Adrenal gland (tissue), 12 donors: ENCODE data around the gene LRP1B. TPM values are rescaled to one million over a fixed set of nuclear protein-coding genes. Genes with fewer than 3 reads are reported as not detected.

ENCODE experiments used
- DNase-seq, 7 donors: peaks; one replicate each; pipeline ENCODE4 v3.0.0-alpha.2; 2019 to 2020
- H3K27ac ChIP-seq, 5 donors: fragments of 200-600 bp; sonication (generic) in 4 of 5; 1 replicate in 3 of 5; 2 replicates in 2 of 5; pipeline versions ENCODE4 v1.5.1 to v1.8.0; 2016 to 2020; ENCODE audit warnings: mild to moderate bottlenecking in 1 of 5
- H3K27me3 ChIP-seq: fragments of 200-600 bp; 2 replicates; pipeline ENCODE4 v1.8.0; 2021
- H3K36me3 ChIP-seq, 2 donors: fragments of 200-600 bp; replicated peaks in 1 of 2; 1 replicate in 1 of 2; 2 replicates in 1 of 2; pipeline versions ENCODE4 v1.5.1 to v1.8.0; 2018 to 2022
- H3K4me1 ChIP-seq, 2 donors: fragments of 200-600 bp; replicated peaks in 1 of 2; 1 replicate in 1 of 2; 2 replicates in 1 of 2; pipeline versions ENCODE4 v1.5.1 to v1.8.0; 2018 to 2021
- H3K4me3 ChIP-seq, 4 donors: fragments of 200-600 bp; sonication (generic) in 3 of 4; one replicate each; pipeline ENCODE4 v1.5.1; 2016 to 2018
- H3K9me3 ChIP-seq, 3 donors: fragments of 200-600 bp; sonication (generic) in 1 of 3; replicated peaks in 1 of 3; 1 replicate in 2 of 3; 2 replicates in 1 of 3; pipeline versions ENCODE4 v1.5.1 to v1.8.0; 2016 to 2021
- CTCF ChIP-seq, 6 experiments: fragments of 450-650 bp in 4 of 6; fragments of 200-600 bp in 2 of 6; sonication (generic) in 1 of 6; IDR thresholded peaks; 1 replicate in 5 of 6; 2 replicates in 1 of 6; pipeline versions ENCODE4 v1.5.1 to v1.8.0; 2016 to 2021; ENCODE audit warnings: antibody characterized with exemption in 6 of 6, mild to moderate bottlenecking in 2 of 6, moderate library complexity in 1 of 6
- POLR2A ChIP-seq, 2 donors: fragments of 450-650 bp; IDR thresholded peaks; one replicate each; pipeline ENCODE4 v1.6.1; 2017; ENCODE audit warnings: antibody characterized with exemption in 2 of 2, mild to moderate bottlenecking in 2 of 2, moderate library complexity in 1 of 2
- WGBS, 4 donors: extraction: QIAGEN DNeasy Blood & Tissue Kit in 2 of 4; methylation state at CpG; one replicate each; pipeline versions ENCODE4 v1.1.5 to v1.1.7; 2013 to 2017; 5-methylcytosine and 5-hydroxymethylcytosine counted together
- intact Hi-C, 2 donors: fragments of 100-400 bp; cut with DNase I; formaldehyde crosslinking; loops; one replicate each; pipeline versions ENCODE4 v1.14.1 to v1.15.0; 2022 to 2023
- polyA plus RNA-seq, 3 donors: library from polyadenylated mRNA; stranded (reverse); fragments of 200-250 nt in 2 of 3; fragments of 350-450 nt in 1 of 3; fragmentation: Illumina TruSeq in 1 of 3; extraction: RNeasy Lipid Tissue Mini Kit (QIAGEN cat#74804) in 1 of 3; gene quantifications; one replicate each; pipeline ENCODE4 v1.2.3, GENCODE V29; 2013 to 2014
- total RNA-seq, 9 donors: library from RNA; depleted of rRNA in 4 of 9; stranded (reverse); fragments of >200 nt in 4 of 9; fragments of 120-200 nt in 1 of 9; fragmentation: NEBNext Ultra II Directional in 1 of 9; extraction: Animal tissue kit (Norgen Biotek cat#: 25700) in 1 of 9; gene quantifications; one replicate each; pipeline versions ENCODE4 v1.1.0 to v1.2.4, GENCODE V29; 2013 to 2023
- donor health status: healthy with polysubstance abuse.
- donor health status: Bipolar disorder and iron deficiency.
- donor health status: DM: yes; HTN: yes; CAD: no.
- donor health status: DM: no; HTN: no; CAD: no.
- donor health status: DM: no; HTN: no; CAD: no.
- donor health status: DM: yes; HTN: yes; CAD: no.

The LRP1B gene
- total and polyA plus RNA-seq, 12 donors: 0.84 to 5.4 (median 2.1) TPM

- no peaks in the 10 kb centered on the region for H3K36me3 ChIP-seq
- no peak for DNase-seq
- intact Hi-C loops: no loop called here
- H3K27me3 ChIP-seq: no peaks in the 10 kb centered on the region
- TF ChIP-seq POLR2A (IDR thresholded peaks at IDR 0.05) (no peak), CTCF (IDR thresholded peaks at IDR 0.05) (no peak)
- no peaks in the 10 kb centered on the region for H3K4me1 ChIP-seq
- WGBS, 4 donors: 53 to 60% (median 59%) methylated on average over 3 of the region's 3 CpGs
- H3K27ac ChIP-seq: no peak overlapping the region
- H3K4me3 ChIP-seq: no peak overlapping the region
- H3K9me3 ChIP-seq: no peaks in the 10 kb centered on the region
Observed at GRCh38 chr2:141639809-141640208, 491.0 kb downstream of the LRP1B start.

GRCh38 chr2:141633132-141633531 is 497.7 kb downstream of the LRP1B start:
- intact Hi-C loops: no loop called here
- Histone ChIP-seq H3K4me3 (no peak overlapping the region), H3K27ac (no peak overlapping the region), H3K9me3 (no peaks in the 10 kb centered on the region), H3K36me3 (no peaks in the 10 kb centered on the region), H3K27me3 (no peaks in the 10 kb centered on the region), H3K4me1 (no peaks in the 10 kb centered on the region)
- DNase-seq: no peak
- TF ChIP-seq POLR2A (IDR thresholded peaks at IDR 0.05) (no peak), CTCF (IDR thresholded peaks at IDR 0.05) (no peak)

- Histone ChIP-seq H3K4me3 (no peak overlapping the region), H3K4me1 (no peaks in the 10 kb centered on the region), H3K9me3 (no peaks in the 10 kb centered on the region), H3K27me3 (no peaks in the 10 kb centered on the region), H3K27ac (no peak overlapping the region), H3K36me3 (no peaks in the 10 kb centered on the region)
- intact Hi-C loops: no loop called here
- DNase-seq: no peak
- WGBS, 4 donors: 78 to 90% (median 85%) methylated on average over 3 of the region's 3 CpGs
- TF ChIP-seq POLR2A (IDR thresholded peaks at IDR 0.05) (no peak), CTCF (IDR thresholded peaks at IDR 0.05) (no peak)
Observed at GRCh38 chr2:141630407-141630930, 500.3 kb downstream of the LRP1B start.

GRCh38 chr2:141620372-141620771 is 510.4 kb downstream of the LRP1B start:
- TF ChIP-seq POLR2A (IDR thresholded peaks at IDR 0.05): no peak
- TF ChIP-seq CTCF (IDR thresholded peaks at IDR 0.05): no peak
- no peak for DNase-seq
- Histone ChIP-seq H3K36me3 (no peaks in the 10 kb centered on the region), H3K27me3 (no peaks in the 10 kb centered on the region), H3K4me3 (no peak overlapping the region), H3K4me1 (no peaks in the 10 kb centered on the region), H3K9me3 (no peaks in the 10 kb centered on the region), H3K27ac (no peak overlapping the region)
- intact Hi-C loops: no loop called here
